HFF-Myc (cell line): ENCODE data around the gene PTPRK.

ENCODE experiments used
- DNase-seq: peaks from one replicate; pipeline ENCODE4 v3.0.0-alpha.2; 2011; ENCODE audit warnings: low read depth; ENCODE audit errors: extremely low read depth
- H3K4me3 ChIP-seq: replicated peaks from 2 replicates; pipeline ENCODE4 v1.5.1; 2011; ENCODE audit warnings: low read depth, mild to moderate bottlenecking, control low read depth, low read length
- CTCF ChIP-seq: IDR thresholded peaks from 2 replicates; pipeline ENCODE4 v1.5.1; 2012; ENCODE audit warnings: mild to moderate bottlenecking, low read depth, low read length, control low read depth; ENCODE audit errors: missing control alignments

Gene PTPRK

GRCh38 chr6:128409003-128409402 lies 111.4 kb downstream of the PTPRK start:
- no peak overlapping the region for H3K4me3 ChIP-seq
- no peak for TF ChIP-seq CTCF
- DNase-seq = no peak

GRCh38 chr6:128406453-128406852 lies 113.9 kb downstream of the PTPRK start:
- TF ChIP-seq CTCF = no peak
- no peak overlapping the region for H3K4me3 ChIP-seq
- DNase-seq = no peak

GRCh38 chr6:128403618-128404444 lies 116.6 kb downstream of the PTPRK start:
- no peak for TF ChIP-seq CTCF
- no peak overlapping the region for H3K4me3 ChIP-seq
- no peak for DNase-seq

GRCh38 chr6:128400875-128401274 lies 119.5 kb downstream of the PTPRK start:
- DNase-seq = no peak
- H3K4me3 ChIP-seq = no peak overlapping the region
- TF ChIP-seq CTCF = no peak

- H3K4me3 ChIP-seq = no peak overlapping the region
- TF ChIP-seq CTCF = no peak
- DNase-seq = no peak
These were observed 122.4 kb downstream of the PTPRK start for GRCh38 chr6:128397996-128398395.

GRCh38 chr6:128395596-128395995 lies 124.8 kb downstream of the PTPRK start:
- H3K4me3 ChIP-seq = no peak overlapping the region
- no peak for TF ChIP-seq CTCF
- DNase-seq = no peak
